GM18519 (cell line): ENCODE results near the gene NRXN3.
"Not testable (repeated sequence)": the region's sequence is repeated elsewhere in the genome, so short reads cannot be mapped to it uniquely, and the experiment has no call there.

Source experiments
- ATAC-seq: cut with Tn5 transposase; IDR thresholded peaks from one replicate; pipeline ENCODE4 v1.9.1; 2021; ENCODE audit warnings: mild to moderate bottlenecking, moderate library complexity; ENCODE audit not compliant: unreplicated experiment, low FRiP score

Gene NRXN3

GRCh38 chr14:79764323-79764722 lies 1594.2 kb downstream of the NRXN3 start:
- ATAC-seq, result no peak

DNA sequence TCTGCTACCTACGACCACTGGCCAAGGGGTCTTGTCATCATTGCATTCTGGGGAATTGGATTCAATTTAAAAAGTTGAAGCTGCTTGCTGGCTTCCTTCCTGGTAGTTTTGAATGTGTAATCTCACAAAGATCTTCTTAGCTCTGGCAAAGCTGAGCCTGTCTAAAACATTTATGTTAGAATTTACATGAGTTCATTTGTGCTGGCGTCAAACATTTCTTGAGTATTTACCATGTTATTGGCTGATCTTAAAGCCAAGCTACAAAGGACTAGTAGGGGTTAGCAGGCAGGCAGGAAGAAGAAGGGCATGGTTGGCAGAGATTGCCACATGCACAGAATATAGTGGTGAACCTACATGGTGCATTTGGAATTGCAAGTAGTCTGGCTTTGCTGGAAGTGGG lies 1596.3 kb downstream of the NRXN3 start:
- ATAC-seq, result no peak

GRCh38 chr14:79767251-79767650 lies 1597.1 kb downstream of the NRXN3 start:
- ATAC-seq, result no peak

- not testable (repeated sequence) for ATAC-seq
Observed at GRCh38 chr14:79767721-79768120, 1597.5 kb downstream of the NRXN3 start.

- no peak for ATAC-seq
Observed at GRCh38 chr14:79781882-79782281, 1611.7 kb downstream of the NRXN3 start.

DNA sequence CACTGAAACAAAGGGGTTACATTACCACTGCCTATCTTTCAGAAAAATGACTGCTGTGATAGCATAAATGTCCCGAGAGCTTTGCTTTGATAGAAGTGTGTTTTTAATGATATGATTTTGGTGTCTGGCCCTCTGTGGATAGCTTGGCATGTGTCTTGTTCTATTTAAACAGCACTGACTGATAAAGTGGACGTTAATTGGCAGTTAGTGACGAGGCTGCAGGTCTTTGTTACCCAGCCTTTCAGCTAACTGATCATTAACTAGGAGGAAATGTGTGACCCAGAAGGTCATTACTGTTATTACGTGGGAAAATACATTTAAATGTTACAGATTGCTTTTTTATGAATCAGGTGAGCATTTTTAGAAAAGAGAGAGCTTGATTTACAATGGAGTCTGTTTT lies 1612.9 kb downstream of the NRXN3 start:
- no peak for ATAC-seq

GRCh38 chr14:79786522-79786921 lies 1616.3 kb downstream of the NRXN3 start:
- no peak for ATAC-seq

- ATAC-seq, result no peak
Observed at GRCh38 chr14:79788346-79788745, 1618.2 kb downstream of the NRXN3 start.

- ATAC-seq, result no peak
Observed at GRCh38 chr14:79791055-79791732, 1621.0 kb downstream of the NRXN3 start.

- ATAC-seq, result no peak
Observed at GRCh38 chr14:79802093-79802492, 1631.9 kb downstream of the NRXN3 start.

DNA sequence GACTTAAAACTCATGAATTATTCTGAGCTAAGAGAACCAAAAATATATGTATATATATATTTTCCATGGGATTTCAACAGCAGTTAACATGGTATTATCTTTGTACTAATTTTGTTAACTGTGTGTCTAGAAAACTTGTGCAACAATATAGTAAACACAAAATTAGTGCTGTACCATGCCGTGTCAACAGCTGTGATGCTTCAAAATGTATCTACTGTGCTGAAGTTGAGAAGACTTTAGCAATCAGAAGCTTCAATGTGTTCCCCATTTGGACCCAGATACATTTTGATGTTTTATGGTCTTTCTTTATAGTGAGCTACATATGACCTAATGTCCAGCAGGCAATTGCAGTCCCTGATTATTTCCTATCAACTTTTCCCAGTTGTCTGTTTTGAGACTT lies 1635.5 kb downstream of the NRXN3 start:
- ATAC-seq, result no peak

- no peak for ATAC-seq
Observed at GRCh38 chr14:79809849-79810612, 1639.9 kb downstream of the NRXN3 start.

DNA sequence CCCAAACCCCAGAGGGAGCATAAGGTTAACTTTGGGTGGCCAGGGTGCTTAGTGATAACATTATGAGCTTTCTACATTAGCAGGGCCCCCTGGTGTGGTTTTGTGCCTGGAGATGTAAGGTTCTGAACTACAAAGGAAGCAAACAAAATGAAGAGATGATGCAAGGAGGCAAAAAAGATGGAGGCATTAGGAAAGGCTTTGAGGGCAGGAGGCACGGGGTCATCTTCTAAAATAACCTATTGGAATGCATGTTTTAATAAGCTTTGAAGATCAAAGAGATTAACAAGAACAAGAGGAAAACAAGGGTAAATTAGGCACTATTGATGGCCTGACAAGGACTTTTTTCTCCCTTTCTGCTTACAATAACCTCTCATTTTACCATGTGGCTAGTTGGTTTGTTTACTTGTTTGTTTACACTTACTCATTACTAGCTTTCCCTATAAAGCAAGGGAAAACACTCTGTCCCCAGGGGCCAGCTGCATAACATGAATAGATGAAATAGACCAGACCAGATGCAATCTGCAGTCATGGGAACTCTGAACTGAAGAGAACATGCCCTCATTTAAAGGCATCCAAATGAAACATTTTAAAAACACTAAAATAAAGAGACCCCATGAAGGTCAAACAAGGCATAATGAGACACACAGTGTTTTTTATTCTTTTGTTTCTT lies 1650.8 kb downstream of the NRXN3 start:
- ATAC-seq, result no peak

DNA sequence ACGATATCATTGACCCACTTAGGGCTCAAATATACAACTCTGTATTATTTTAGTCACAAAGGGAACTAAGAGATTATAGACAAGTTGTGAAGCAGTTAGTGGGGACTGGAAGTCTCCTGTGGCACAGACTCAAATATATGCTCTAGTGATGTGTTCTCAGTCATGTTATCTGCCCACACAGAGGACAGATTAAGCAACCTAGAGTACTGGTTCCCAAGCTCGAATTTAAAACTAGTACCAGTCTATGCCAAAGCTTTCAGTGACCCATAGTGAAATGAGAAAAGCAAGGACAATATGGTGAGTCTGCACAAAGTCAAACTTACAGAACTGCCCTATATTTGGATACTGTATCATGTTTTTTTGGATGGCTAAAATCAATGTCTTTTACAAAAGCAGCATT lies 1651.9 kb downstream of the NRXN3 start:
- no peak for ATAC-seq

GRCh38 chr14:79825046-79825521 lies 1654.9 kb downstream of the NRXN3 start:
- no peak for ATAC-seq

GRCh38 chr14:79826362-79826761 lies 1656.2 kb downstream of the NRXN3 start:
- no peak for ATAC-seq

DNA sequence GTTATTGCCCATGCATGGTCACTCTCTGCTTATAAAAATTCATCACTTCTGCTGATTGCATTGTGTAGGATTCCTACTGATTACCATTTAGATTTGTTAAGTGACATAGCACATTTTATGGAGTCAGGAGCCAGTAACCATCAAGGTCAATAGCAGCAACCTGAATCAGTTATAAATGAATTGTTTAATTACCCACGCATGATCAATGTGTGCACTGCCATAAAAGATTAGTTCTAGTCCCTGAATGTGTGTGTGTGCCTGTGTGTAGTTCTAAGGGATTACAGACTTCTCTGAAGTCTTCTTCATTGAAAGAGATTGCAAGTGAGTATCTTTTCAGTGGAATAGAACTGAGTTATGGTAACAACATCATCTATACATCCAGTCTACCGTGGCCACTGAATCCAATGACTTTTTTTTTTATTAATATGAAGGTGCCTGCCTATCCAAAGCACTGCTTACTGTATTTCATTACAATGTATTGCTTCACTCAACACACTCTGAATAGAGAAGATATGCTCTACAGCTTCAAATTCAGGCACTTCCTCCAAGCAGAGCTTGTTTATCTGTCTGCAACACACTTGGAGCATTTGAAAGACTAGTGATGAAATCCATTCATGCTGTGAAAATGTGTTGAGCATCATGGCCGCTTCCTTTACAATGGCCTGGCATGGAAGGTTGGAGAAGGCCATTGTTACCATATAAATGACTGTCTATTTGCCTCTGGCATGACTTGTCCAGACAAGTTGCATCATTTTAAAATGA lies 1659.4 kb downstream of the NRXN3 start:
- ATAC-seq, result no peak

DNA sequence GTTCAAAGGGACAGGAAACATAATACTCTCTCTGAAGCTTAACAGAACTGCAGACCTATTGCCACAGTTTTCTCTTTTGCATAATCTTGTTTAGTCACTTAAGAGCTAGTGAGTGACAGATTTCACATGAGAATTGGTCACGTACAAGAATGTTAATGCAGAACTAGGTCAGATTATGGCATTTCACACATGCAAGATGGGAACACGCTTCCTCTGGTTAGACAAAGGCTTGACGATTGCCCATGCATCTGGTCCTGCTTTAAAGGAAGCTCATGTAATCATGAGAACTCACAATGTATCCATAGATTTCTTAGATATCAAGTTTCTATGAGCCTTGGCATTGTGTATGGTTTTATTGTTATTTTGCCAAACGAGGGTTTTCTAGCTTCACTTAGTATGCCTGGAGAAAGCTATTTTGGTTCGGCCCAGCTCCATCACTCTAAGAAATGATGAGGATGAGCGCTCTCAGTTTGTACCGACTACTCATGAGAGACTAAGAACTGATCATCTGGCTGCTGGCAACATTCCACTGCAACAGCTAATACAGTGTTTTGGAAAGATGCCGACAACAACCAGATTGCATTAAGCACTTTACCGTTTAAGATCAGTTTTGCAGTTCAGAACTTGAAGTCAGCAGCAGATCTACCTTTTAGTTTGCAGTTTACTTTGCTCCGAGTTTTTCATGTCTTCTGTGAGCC lies 1661.2 kb downstream of the NRXN3 start:
- no peak for ATAC-seq

DNA sequence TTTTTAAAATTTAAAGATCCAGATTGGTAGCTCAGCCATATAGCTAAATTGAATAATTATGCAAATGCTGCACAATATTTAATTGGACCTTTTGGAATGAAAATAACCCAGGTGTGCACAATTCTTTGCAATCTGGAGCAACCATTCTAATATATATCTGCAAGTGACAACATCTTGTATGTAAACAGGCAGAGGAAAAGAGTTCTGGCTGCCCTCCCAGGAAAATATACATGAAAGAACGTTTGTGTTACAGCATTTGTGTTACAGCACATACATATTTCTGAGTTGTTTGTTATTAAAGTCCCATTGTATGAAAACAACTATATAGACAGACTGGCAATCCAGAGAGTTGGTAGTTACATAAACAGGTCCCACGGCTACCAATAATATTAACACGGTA lies 1663.6 kb downstream of the NRXN3 start:
- no peak for ATAC-seq

- ATAC-seq, result no peak
Observed at GRCh38 chr14:79834868-79835267, 1664.7 kb downstream of the NRXN3 start.
